G401 (cell line): ENCODE results near the gene RCSD1. TPM values are rescaled to one million over a fixed set of nuclear protein-coding genes. Genes with fewer than 3 reads are reported as not detected.
"Not testable (repeated sequence)": the region's sequence is repeated elsewhere in the genome, so short reads cannot be mapped to it uniquely, and the experiment has no call there.

ENCODE experiments used
- DNase-seq: peaks from one replicate; pipeline ENCODE4 v3.0.0-alpha.2; 2015; ENCODE audit warnings: low spot score
- in situ Hi-C: cut with HindIII; loops from 2 replicates; pipeline ENCODE4 v1.10.0; 2016; ENCODE audit warnings: low sequenced_read_pairs, mixed read lengths
- total RNA-seq: library from RNA; depleted of rRNA; stranded (reverse); fragments of >200 nt; shearing (Covaris generic); gene quantifications from 2 replicates; pipeline ENCODE4 v1.2.3, GENCODE V29; 2014; rRNA removed

The RCSD1 gene, protein sequence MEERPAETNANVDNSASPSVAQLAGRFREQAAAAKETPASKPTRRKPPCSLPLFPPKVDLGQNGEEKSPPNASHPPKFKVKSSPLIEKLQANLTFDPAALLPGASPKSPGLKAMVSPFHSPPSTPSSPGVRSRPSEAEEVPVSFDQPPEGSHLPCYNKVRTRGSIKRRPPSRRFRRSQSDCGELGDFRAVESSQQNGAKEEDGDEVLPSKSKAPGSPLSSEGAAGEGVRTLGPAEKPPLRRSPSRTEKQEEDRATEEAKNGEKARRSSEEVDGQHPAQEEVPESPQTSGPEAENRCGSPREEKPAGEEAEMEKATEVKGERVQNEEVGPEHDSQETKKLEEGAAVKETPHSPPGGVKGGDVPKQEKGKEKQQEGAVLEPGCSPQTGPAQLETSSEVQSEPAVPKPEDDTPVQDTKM
- total RNA-seq: not detected in 2 replicates

DNA sequence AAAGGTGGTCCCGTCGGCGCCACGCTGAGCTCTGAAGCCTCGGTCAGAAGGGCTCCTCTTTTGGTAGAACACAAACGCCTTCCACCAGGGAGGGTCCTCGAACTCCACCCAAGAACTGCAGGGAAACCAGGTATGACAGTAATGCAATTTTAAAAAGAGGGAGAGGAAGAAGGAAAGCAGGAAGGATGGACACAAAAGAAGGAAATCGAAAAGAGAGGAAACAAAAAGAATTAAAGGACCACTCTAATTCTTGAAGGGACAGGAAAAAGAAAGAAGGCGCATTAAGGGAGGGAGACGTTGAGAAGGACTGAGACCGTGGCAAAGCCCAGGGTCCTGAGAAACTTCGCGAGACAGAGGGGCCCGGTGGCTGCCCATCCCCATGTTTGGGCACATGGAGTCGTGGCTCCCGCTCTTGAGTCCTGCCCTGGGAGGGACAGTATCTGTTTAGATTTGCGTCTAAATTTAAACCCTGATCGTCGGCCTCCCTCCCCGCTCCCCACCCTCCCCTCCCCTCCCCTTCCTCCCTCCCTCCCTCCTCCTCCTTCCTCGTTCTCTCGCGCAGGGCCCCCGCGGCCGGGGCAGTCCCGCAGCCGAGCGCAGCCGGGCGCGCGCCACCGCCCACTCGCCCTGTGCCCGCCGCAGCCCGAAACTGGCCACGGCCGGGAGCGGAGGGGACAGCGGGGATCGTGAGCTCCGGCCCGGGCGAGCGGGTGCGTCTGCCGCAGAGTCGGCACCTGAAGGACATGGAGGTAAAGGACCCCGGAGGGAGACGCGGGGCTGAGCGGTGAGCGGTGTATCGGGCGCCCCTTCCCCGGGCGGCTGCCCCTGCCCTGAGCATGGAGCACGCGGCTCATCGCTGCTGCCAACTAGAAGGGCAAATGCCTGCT, at the start of gene RCSD1:
RCSD1 (plus strand) TSS at position 552 of the 887 bp plus-strand sequence; CDS start at position 744, 192 bp downstream.
- DNase-seq: no peak
- in situ Hi-C loops: no loop called here

DNA sequence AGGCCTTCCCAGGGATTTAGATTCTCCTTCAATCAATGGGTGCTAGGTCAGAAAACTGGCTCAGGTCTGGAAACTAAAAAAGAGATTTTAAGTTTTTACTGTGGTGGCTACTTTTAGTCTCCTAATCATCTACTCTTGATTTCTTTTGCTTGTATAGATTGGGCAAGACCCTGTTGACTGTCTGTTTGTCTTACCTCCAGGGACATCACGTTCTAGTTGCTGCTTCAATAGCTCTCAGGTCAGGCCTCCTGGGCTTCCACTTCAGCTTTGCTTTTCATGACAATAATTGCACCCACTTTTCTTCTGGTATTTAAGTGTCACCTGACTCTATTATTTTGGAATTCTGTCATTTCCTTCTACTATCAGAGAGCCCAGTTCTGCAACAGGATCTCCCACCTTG, 48.0 kb upstream of the RCSD1 start:
- DNase-seq: no peak
- in situ Hi-C loops: no loop called here

DNA sequence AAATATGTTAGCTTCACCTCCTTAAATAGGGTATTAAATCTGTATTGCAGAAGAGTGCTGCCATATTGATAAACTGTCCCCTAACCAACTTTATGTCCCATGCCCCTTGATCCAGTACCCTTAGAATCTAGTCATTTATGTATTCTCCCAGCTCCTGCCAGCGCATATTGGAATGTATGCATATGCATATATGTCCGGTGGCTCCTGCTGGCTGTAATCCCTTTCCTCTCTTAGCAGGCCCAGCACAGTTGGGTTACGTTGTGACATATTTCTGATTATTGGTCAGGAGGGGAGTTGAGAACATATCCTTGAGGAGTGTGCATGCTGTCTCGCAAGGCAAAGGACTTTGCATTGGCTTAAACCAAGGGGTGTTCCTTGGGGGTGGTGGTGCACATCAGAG, 47.3 kb upstream of the RCSD1 start:
- in situ Hi-C loops: no loop called here
- DNase-seq: no peak

DNA sequence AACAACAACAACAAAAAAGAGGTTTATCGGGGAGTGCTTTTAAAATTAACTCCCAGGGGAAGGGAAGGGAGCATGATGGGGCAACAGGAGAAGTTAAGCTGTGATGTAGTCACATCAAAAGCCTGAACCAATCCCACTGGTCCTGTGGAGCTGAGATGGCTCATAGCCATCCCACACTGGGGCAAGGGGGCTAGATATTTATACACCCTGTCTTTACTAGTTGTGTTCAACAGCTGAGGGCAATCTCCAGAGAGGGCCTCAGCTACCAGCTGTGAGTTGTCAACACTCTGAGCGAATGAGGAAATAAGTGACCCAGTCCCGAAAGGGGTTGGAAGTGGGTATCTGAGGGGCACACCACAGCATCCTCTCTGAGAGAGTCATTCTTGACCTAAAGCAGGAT, 45.5 kb upstream of the RCSD1 start:
- in situ Hi-C loops: no loop called here

DNA sequence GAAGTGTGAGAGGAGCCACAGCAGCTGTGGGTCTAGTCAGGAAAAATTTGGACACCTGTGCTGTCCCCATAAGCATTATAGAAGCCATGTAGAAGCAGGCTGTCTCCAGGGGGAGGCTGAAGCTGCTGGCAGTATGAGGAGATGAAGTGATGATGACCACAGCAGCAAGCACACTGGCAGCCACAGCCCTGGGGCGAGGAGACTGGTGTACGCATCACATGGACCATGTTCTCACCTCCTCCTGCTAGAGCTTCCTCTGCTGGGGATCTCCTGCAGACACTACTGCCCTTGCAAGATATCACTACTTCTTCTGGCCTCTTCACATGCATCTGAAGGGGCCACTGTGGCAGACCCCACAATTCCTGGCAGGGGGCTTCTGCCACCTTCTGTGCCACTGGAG, 42.7 kb upstream of the RCSD1 start:
- in situ Hi-C loops: no loop called here
- DNase-seq: no peak

More for the DNA sequence above, 45.5 kb upstream of the RCSD1 start:
- no peak for DNase-seq

DNA sequence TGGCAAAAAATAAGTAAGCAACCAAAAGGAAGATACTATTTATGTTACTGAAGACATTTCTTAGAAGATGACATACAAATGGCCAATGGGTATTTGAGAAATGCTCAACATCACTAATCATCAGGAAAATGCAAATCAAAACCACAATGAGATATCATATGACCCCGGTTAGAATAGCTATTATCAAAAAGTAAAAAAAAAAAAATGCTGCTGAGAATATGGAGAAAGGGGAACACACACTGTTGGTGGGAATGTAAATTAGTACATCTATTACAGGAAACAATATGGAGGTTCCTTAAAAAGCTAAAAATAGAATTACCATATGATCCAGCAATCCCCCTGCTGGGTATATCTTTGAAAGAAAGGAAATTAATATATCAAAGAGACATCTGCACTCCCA, 42.2 kb upstream of the RCSD1 start:
- DNase-seq: no peak
- in situ Hi-C loops: no loop called here

DNA sequence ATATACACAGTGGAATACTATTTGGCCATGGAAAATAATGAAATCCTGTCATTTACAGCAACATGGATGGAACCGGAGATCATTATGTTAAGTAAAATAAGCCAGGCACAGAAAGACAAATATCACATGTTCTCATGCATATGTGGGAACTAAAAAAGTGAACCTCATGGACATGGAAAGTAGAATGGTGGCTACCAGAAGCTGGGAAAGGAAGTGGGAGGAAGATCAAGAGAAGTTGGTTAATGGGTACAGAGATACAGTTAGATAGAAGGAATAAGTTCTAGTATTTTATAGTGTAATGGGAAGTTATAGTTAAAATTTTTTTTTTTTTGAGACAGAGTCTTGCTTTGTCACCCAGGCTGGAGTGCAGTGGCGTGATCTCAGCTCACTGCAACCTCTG, 41.7 kb upstream of the RCSD1 start:
- DNase-seq: no peak
- in situ Hi-C loops: no loop called here

DNA sequence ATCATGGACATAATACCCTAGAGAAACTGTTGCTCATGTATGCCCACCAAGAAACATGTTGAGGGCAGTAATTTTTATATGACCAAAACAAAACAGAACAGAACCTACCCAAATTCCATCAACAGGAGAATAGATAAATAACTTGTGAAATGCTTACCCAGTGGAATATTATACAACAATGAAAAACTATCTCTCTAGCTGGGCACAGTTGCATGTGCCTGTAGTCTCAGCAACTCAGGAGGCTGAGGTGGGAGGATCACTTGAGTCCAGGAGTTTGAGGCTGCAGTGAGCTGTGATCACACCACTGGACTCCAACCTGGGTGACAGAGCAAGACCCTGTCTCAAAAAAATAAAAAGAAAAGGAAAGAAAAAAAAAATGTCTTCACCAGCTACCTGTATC, 37.6 kb upstream of the RCSD1 start:
- in situ Hi-C loops: no loop called here
- DNase-seq: no peak

DNA sequence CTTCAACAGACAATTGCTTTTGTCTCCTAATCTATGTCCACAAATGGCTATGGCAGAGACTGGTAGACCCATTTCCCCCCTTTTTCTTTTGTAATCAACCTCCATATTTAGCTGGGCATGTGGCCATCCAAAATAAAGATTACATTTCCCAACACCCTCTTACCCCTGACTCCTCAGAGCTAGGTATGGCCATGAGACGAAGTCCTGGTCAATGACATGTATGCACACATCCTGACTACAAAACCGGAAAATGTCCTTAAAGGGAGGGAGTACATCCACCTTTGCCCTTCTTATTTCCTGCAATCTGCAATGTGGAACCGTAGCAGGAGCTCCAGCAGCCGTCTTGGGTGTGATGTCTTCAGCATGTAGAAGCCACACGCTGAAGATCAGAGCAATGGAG, 36.2 kb upstream of the RCSD1 start:
- DNase-seq: no peak
- in situ Hi-C loops: no loop called here

DNA sequence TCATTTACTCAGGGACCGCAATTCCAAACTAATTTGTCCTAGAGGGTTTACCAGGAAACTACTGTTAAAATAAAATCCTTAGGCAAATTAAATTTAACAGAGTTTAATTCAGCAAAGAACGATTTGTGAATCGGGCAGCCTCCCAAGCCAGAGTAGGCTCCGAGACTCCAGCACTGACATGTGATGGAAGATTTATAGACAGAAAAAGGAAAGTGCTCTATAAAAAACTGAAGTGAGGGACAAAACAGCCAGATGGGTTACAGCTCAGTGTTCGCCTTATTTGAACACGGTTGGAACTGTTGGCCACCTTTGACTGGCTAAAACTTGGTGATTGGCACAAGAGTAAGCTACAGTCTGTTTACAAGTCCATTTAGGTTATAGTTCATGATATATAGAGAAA, 35.2 kb upstream of the RCSD1 start:
- no peak for DNase-seq
- in situ Hi-C loops: no loop called here

DNA sequence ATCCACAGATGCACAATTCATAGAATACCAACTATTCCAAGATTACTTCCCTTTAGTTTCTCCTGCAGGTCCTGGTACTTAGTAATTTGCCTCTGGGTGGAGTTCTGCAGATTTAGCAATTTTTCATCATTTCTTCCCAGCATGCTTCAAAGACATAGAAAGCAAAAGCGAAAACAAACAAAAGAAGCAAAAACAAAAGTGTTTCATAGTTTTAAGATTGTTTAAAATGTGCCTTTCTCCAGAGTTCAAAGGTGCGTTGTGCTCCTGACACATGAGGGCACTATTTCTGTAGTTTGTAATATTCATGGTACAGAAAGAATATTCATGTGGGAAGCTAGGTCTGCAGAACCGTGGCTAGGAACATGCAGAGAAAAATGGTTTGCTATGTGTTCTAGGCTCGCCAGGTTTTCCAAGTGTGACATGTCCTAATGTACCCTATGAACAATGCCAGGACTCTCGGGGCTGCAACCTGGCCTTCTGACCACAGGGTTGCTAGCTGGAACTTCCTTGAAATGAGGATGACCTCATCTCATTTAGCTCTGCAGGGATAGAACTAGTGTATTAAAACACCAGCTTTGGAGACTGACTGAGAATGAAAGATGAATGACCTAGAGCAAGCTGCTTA, 30.0 kb upstream of the RCSD1 start:
- in situ Hi-C loops: no loop called here
- DNase-seq: peak; percentile 80

DNA sequence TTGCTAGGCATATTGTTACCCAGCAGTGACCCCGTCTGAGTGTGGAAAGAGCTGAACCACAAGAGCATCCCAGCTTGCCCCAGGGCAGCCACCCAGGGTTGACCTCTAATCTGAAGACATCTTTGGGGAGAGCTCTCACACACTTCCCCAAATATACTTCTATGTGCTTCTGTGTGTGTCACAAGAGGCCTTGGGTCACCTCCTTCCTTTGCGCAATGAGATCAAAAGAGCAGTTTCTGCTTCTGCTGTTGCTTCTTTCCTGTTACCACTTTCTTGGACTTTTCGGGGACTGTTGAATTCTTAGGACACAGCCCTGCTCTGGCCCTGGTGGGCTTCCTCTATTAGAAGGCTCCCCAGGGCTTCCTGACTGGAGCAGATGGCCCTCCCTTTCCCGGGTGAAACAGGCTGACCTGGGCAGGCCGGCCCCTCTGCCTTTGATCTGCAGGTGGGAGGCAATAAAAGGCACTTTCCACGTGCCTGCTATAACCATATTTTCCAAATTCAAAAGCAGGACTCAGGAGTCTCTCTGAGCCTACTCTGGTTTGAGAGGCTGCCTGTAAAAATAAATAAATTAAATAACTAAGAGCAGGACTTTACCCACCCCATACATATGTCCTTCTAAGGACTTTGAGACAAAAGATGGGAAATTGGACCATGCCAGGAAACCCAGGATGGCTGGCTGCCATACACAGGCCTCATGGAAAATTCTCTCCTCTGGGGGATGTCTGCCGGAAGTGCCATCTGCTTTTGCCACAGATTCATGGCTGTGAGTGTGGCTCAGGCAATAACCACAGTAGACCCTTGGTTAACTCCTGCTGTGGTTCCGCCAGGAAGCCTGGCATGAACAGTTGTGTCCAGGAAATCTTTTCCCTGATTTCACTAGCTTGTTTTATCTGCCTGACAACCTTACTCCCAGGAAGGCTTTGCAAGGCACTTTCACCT, 28.3 kb upstream of the RCSD1 start:
- in situ Hi-C loops: no loop called here
- peak; percentile 67 for DNase-seq

DNA sequence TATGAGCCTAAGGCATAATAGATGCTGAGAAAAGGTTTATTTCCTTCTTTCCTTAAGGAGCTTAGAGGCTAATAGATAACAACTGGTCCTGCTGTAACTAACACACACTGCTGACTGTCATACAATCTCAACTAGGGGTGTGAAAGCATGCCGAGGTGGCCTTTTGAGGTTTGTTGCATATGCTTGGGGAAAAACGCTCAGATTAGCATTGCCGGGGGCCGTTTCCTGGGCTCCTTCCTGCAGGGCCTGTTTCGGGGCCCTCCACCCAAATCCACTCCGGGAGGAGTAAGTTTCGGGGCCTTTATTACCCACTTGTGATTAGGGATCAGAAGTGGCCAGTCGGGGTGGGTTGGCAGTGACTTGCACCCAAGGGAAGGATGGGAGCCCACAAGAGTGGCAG, 27.2 kb upstream of the RCSD1 start:
- no peak for DNase-seq
- in situ Hi-C loops: no loop called here

DNA sequence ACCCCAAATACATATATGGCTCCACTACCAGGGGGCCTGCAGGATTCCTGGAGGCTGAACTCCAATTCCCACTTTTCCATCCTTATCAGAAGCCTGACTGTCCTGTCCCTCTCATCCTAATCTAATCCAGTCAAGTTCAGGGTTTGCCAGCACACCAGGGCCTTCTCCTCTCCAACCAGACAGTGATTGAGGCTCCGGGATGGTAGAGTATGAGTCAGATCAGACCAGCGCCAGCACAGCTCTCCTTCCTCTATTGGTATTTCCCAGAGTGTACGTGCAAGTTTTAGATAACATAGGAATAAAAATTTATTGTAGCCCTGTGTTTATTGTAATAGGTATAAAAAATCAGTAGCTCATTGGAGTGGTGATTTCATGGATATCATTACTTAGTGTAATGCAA, 24.5 kb upstream of the RCSD1 start:
- in situ Hi-C loops: no loop called here
- no peak for DNase-seq

DNA sequence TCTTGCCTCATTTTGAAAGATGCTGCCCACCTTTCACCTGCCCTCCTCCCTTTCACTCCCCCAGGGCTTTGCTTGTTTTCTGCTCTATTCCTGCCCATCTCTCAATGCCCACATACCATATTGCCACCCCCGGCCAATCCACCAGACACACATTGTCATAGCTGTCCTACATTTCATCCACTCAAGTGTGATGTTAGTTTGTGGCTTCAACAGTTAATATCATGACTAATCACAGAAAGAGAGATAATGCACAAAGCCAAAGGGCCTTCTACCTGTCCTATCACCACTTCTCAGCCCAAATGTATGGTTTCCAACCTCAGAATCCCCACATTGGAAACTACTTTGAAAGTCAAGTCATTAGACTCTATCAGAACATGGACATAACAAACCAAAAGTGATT, 18.0 kb upstream of the RCSD1 start:
- in situ Hi-C loops: no loop called here
- DNase-seq: no peak

DNA sequence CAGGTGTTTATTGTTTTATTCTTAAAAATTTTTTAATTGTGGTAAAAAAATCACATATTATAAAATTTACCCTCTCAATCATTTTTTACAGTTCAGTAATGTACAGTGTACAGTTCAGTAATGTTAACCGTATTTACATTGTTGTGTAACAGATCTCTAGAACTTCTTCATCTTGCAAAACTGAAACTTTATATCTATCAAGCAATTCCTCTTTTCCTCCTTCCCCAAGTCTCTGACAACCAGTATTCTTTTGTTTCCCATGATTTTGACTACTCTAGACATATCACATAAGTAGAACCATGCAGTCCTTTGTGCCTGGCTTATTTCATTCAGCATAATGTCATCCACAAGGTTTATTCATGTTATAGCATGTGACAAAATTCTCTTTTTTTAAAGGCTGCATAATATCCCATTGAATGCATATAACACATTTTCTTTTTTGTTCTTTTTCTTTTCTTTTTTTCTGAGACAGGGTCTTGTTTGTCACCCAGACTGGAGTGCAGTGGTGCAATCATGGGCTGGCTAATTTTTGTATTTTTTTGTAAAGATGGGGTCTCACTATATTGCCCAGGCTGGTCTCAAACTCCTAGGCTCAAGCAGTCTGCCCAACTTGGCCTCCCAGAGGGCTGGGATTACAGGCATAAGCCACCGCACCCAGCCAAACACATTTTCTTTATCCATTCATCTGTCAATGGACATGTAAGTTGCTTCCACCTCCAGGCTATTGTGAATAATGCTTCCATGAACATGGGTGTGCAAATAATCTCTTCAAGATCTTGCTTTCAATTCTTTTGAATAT, 17.2 kb upstream of the RCSD1 start:
- no peak for DNase-seq
- in situ Hi-C loops: no loop called here

DNA sequence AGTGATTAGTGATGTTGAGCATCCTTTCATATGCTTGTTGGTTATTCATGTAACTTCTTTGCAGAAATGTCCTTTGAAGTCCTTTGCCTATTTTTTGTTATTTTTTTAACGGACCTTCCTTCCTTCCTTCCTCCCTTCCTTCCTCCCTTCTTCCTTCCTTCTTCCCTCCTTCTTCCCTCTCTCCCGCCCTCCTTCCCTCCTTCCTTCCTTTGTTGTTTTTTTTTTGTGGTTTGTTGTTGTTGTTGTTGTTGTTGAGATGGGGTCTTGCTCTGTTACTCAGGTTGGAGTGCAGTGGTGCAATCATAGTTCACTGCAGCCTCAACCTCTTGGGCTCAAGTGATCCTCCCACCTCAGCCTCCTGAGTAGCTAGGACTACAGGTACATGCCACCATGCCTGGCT, 16.0 kb upstream of the RCSD1 start:
- in situ Hi-C loops: not testable (repeated sequence)

DNA sequence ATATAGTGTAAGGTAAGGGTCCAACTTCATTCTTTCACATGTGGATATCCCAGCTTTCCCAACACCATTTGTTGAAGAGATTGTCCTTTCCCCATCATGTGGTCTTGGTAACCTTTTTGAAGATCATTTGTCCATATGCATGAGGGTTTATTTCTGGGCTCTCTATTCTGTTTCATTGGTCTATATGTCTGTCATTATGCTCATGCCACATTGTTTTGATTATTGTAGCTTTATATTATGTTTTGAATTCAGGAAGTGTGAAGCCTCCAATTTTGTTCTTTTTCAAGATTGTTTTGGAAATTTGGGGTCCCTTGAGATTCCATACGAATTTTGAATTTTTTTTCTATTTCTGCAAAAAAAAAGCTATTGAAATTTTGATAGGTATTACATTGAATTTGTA, 15.2 kb upstream of the RCSD1 start:
- no peak for DNase-seq
- in situ Hi-C loops: no loop called here

More for the DNA sequence above, 16.0 kb upstream of the RCSD1 start:
- DNase-seq: not testable (repeated sequence)
